Kidney (tissue), 14 donors: ENCODE data around the gene CHRNA9. TPM values are rescaled to one million over a fixed set of nuclear protein-coding genes. Genes with fewer than 3 reads are reported as not detected.

Experiments used
- DNase-seq, 5 donors: peaks; one replicate each; pipeline ENCODE4 v3.0.0-alpha.2; 2013 to 2020
- FAIRE-seq: peaks from 2 replicates; lab custom pipeline; 2012; peaks lifted over from hg19 to GRCh38; lab: Jason Lieb, UNC
- H3K27ac ChIP-seq, 2 donors: one replicate each; pipeline ENCODE4 v1.7.0; 2013; ENCODE audit warnings: low read depth in 2 of 2, low read length in 2 of 2, inconsistent platforms in 1 of 2
- H3K27me3 ChIP-seq: one replicate; pipeline ENCODE4 v1.7.1; 2013; ENCODE audit warnings: low read length, inconsistent platforms; ENCODE audit not compliant: control insufficient read depth, insufficient read depth
- H3K36me3 ChIP-seq, 3 donors: one replicate each; pipeline versions ENCODE4 v1.7.0 to v1.7.1; 2013; ENCODE audit warnings: low read length in 3 of 3, control low read depth in 1 of 3, inconsistent platforms in 1 of 3; ENCODE audit not compliant: insufficient read depth in 3 of 3, control insufficient read depth in 2 of 3
- H3K4me1 ChIP-seq, 3 donors: one replicate each; pipeline versions ENCODE4 v1.7.0 to v1.7.1; 2013; ENCODE audit warnings: low read length in 3 of 3, inconsistent platforms in 1 of 3, low read depth in 1 of 3; ENCODE audit not compliant: control insufficient read depth in 2 of 3, insufficient read depth in 2 of 3
- H3K4me3 ChIP-seq, 3 donors: one replicate each; pipeline versions ENCODE4 v1.7.0 to v1.8.1; 2013; ENCODE audit warnings: low read length in 3 of 3, control low read depth in 1 of 3, inconsistent platforms in 1 of 3
- H3K9ac ChIP-seq, 3 donors: one replicate each; pipeline versions ENCODE4 v1.7.0 to v1.7.1; 2013; ENCODE audit warnings: low read length in 3 of 3, control low read depth in 1 of 3, inconsistent platforms in 1 of 3
- H3K9me3 ChIP-seq, 3 donors: one replicate each; pipeline versions ENCODE4 v1.7.0 to v1.7.1; 2013; ENCODE audit warnings: low read length in 3 of 3, control low read depth in 1 of 3, inconsistent platforms in 1 of 3; ENCODE audit not compliant: control insufficient read depth in 2 of 3, insufficient read depth in 1 of 3
- CTCF ChIP-seq: IDR thresholded peaks from 3 replicates; pipeline ENCODE4 v1.5.1; 2012; ENCODE audit warnings: mild to moderate bottlenecking, moderate library complexity, borderline replicate concordance; ENCODE audit not compliant: insufficient read depth; ENCODE audit errors: extremely low read depth
- intact Hi-C: fragments of 100-400 bp; cut with DNase I; formaldehyde crosslinking; loops from one replicate; pipeline ENCODE4 v1.11.1; 2022
- polyA plus RNA-seq: library from polyadenylated mRNA; stranded (reverse); fragments of 350-450 nt; fragmentation: Illumina TruSeq; extraction: RNeasy Lipid Tissue Mini Kit (QIAGEN cat#74804); gene quantifications from one replicate; pipeline ENCODE4 v1.2.3, GENCODE V29; 2014; ENCODE audit warnings: low read depth, low replicate concordance; ENCODE audit not compliant: insufficient read depth
- total RNA-seq: library from RNA; stranded (reverse); fragmentation: NEBNext Ultra II Directional; extraction: Animal tissue kit (Norgen Biotek cat#: 25700); gene quantifications from one replicate; pipeline ENCODE4 v1.2.1, GENCODE V29; 2021
- donor health status: control.
- donor health status: control.
- donor health status: control.
- donor health status: control.
- donor health status: control.
- donor health status: DM: yes; HTN: yes; CAD: no.
- donor health status: Normal renal cell carcinoma (clear cell type).

Gene CHRNA9
- total and polyA plus RNA-seq, 2 donors from 2014 or later, result not detected

- no peak for FAIRE-seq
- no peak overlapping the region for H3K9ac ChIP-seq
- intact Hi-C loops, result no loop called here
Observed at GRCh38 chr4:40305328-40306170, 29.6 kb upstream of the CHRNA9 start.

GRCh38 chr4:40306226-40306625 lies 28.9 kb upstream of the CHRNA9 start:
- FAIRE-seq, result no peak
- no peak for TF ChIP-seq CTCF
- Histone ChIP-seq H3K27me3 (no peaks in the 10 kb centered on the region), H3K9me3 (no peaks in the 10 kb centered on the region), H3K4me3 (no peak overlapping the region), H3K9ac (no peak overlapping the region), H3K27ac (no peak overlapping the region), H3K4me1 (peaks cover 0 to 4% (median 0%) of the 10 kb centered on the region in 3 donors), H3K36me3 (no peaks in the 10 kb centered on the region)
- intact Hi-C loops, result no loop called here
- DNase-seq, result no peak

More at GRCh38 chr4:40305328-40306170, 29.6 kb upstream of the CHRNA9 start:
- no peak overlapping the region for H3K4me3 ChIP-seq
- no peaks in the 10 kb centered on the region for H3K27me3 ChIP-seq
- no peak for TF ChIP-seq CTCF
- H3K27ac ChIP-seq, result no peak overlapping the region
- H3K36me3 ChIP-seq, result no peaks in the 10 kb centered on the region
- H3K9me3 ChIP-seq, result no peaks in the 10 kb centered on the region
- no peak for DNase-seq
- peaks cover 0 to 4% (median 0%) of the 10 kb centered on the region in 3 donors for H3K4me1 ChIP-seq

GRCh38 chr4:40306976-40307375 lies 28.2 kb upstream of the CHRNA9 start:
- Histone ChIP-seq H3K9me3 (no peaks in the 10 kb centered on the region), H3K27ac (no peak overlapping the region), H3K4me1 (peaks cover 0 to 4% (median 0%) of the 10 kb centered on the region in 3 donors), H3K27me3 (no peaks in the 10 kb centered on the region), H3K4me3 (no peak overlapping the region), H3K9ac (no peak overlapping the region), H3K36me3 (no peaks in the 10 kb centered on the region)
- intact Hi-C loops, result no loop called here
- no peak for TF ChIP-seq CTCF
- DNase-seq, result no peak
- no peak for FAIRE-seq
